Measurements from ENCODE around the gene MYO16.

DNA sequence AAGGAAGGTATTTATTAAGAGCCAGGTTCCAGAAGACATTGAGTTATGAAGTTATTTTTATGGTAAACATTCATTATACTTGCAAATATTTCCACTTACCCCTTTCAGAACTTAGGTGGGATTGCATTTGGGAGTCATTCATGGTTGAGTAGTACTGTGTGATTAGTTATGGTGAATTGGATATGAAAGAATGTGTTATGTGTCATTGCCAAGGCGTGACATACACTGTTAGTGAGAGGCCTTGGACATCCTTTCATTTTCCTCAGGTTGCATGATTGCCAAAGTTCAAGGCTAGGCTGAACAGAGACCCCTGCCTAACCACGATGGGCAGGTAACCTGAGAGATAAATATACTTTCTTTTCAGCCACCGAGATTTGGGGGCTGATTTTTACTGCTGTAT is 40.9 kb upstream of the MYO16 start:
- TF ChIP-seq POLR2A (IDR thresholded peaks at IDR 0.05) (no peak), CTCF (IDR thresholded peaks at IDR 0.05) (no peak)
